Eye (tissue), 1 donor: ENCODE measurements around the gene SLC7A5.
"Not testable (repeated sequence)": the region's sequence is repeated elsewhere in the genome, so short reads cannot be mapped to it uniquely, and the experiment has no call there.

ENCODE experiments used
- DNase-seq: peaks from one replicate; pipeline ENCODE4 v3.0.0-alpha.2; 2015

SLC7A5 gene

GRCh38 chr16:87818533-87819161, 50.7 kb downstream of the SLC7A5 start:
- DNase-seq: no peak

- no peak for DNase-seq
Observed at GRCh38 chr16:87817910-87818309, 51.4 kb downstream of the SLC7A5 start.

- DNase-seq: not testable (repeated sequence)
Observed at GRCh38 chr16:87817370-87817769, 51.9 kb downstream of the SLC7A5 start.

- no peak for DNase-seq
Observed at GRCh38 chr16:87816507-87817100, 52.7 kb downstream of the SLC7A5 start.

- DNase-seq: no peak
Observed at GRCh38 chr16:87815567-87815966, 53.7 kb downstream of the SLC7A5 start.

- DNase-seq: no peak
Observed at GRCh38 chr16:87812200-87812656, 57.1 kb downstream of the SLC7A5 start.

GRCh38 chr16:87811454-87811853, 57.9 kb downstream of the SLC7A5 start:
- DNase-seq: not testable (repeated sequence)

GRCh38 chr16:87809150-87809902, 60.0 kb downstream of the SLC7A5 start:
- DNase-seq: no peak

GRCh38 chr16:87808108-87808507, 61.2 kb downstream of the SLC7A5 start:
- no peak for DNase-seq

GRCh38 chr16:87806641-87807546, 62.4 kb downstream of the SLC7A5 start:
- peak; percentile 86 for DNase-seq

- no peak for DNase-seq
Observed at GRCh38 chr16:87806261-87806640, 63.1 kb downstream of the SLC7A5 start.

- no peak for DNase-seq
Observed at GRCh38 chr16:87803385-87803784, 65.9 kb downstream of the SLC7A5 start.

- no peak for DNase-seq
Observed at GRCh38 chr16:87802670-87803069, 66.6 kb downstream of the SLC7A5 start.

GRCh38 chr16:87801679-87802259, 67.5 kb downstream of the SLC7A5 start:
- DNase-seq: no peak

GRCh38 chr16:87800497-87800896, 68.8 kb downstream of the SLC7A5 start:
- DNase-seq: no peak

- DNase-seq: no peak
Observed at GRCh38 chr16:87795336-87795735, 74.0 kb downstream of the SLC7A5 start.

- DNase-seq: no peak
Observed at GRCh38 chr16:87794485-87795078, 74.7 kb downstream of the SLC7A5 start.

GRCh38 chr16:87792205-87792565, 77.1 kb downstream of the SLC7A5 start:
- no peak for DNase-seq

GRCh38 chr16:87791295-87792204, 77.8 kb downstream of the SLC7A5 start:
- no peak for DNase-seq

- no peak for DNase-seq
Observed at GRCh38 chr16:87790292-87791100, 78.8 kb downstream of the SLC7A5 start.
